Activated naive CD8-positive, alpha-beta T cell (primary cell): ENCODE results near the gene INPP1.
A peak's percentile ranks its signal among the peaks of the same experiment; 100 is the strongest.

Experiments
- H3K27ac Mint-ChIP-seq: one replicate; pipeline ENCODE4 v1.8.0; 2021; ENCODE audit warnings: mixed read lengths
- H3K27me3 Mint-ChIP-seq: one replicate; pipeline ENCODE4 v1.8.0; 2021; ENCODE audit warnings: mixed read lengths
- H3K36me3 Mint-ChIP-seq: one replicate; pipeline ENCODE4 v1.8.0; 2021; ENCODE audit warnings: mixed read lengths
- H3K4me1 Mint-ChIP-seq: one replicate; pipeline ENCODE4 v1.8.0; 2021; ENCODE audit warnings: low read depth, mixed read lengths
- H3K4me3 Mint-ChIP-seq: one replicate; pipeline ENCODE4 v1.8.0; 2021; ENCODE audit warnings: mild to moderate bottlenecking, mixed read lengths
- H3K9me3 Mint-ChIP-seq: one replicate; pipeline ENCODE4 v1.8.0; 2021; ENCODE audit warnings: low read depth, mixed read lengths

The INPP1 gene

DNA sequence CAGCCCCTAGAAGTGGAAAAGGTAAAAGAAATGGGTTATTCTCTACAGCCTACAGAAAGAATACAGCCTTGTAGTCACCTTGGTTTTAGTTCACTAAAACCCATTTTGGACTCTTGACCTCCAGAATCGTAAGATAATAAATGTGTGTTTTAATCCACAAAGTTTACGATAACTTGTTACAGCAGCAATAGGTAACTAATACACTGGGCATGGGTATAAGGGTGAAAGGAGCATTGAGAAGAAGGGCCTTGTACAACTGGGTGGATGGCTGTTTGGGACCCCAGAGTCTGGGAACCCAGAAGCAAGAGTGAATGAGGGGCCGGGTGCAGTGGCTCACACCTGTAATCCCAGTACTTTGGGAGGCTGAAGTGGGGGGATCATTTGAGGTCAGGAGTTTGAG lies 62.6 kb downstream of the INPP1 start:
- no peak overlapping the region for H3K27ac Mint-ChIP-seq
- no peaks in the 10 kb centered on the region for H3K27me3 Mint-ChIP-seq
- H3K4me3 Mint-ChIP-seq = no peak overlapping the region

DNA sequence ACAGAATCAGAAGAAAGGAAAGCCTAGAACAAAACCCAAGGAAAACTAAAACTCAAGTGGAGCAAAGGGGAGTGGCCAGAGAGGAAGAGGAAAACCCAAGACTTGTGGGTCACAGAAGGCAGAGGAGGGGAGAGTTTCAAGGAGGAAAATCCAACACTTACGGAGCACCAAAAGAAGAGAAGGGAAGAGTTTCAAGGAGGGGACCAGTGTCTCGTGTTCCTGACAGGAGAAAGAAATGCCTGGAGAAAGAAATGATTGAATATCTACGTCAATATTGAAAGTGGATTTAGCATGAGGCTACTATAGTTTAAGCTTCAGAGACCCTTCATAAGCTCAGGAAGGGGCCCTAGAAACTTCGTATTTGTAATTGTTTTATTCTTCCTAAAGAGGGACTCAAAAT lies 63.4 kb downstream of the INPP1 start:
- H3K36me3 Mint-ChIP-seq = peaks cover 1% of the 10 kb centered on the region

More for the DNA sequence above, 62.6 kb downstream of the INPP1 start:
- Mint-ChIP-seq H3K9me3 (no peaks in the 10 kb centered on the region), H3K4me1 (peaks cover 17% of the 10 kb centered on the region), H3K36me3 (no peaks in the 10 kb centered on the region)

DNA sequence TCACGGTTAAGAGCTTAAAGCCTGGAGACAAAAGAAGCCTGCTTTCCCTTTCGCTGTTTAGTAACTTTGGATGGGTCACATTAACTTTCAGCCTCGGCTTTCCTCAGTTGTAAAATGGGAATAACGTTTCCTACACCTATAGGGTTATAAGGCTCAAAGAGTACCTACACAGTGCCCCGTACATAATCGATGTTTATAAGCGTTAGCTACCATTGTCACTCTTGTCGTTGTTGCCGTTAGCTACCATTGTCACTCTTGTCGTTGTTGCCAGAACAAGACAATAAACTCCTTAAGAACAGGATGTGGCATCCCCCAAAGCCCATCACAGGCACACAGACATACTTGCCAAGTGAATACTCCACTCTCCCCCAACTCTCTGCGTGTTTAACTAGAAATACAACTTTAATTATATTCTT lies 63.9 kb downstream of the INPP1 start:
- Mint-ChIP-seq H3K27ac (no peak overlapping the region), H3K4me3 (no peak overlapping the region), H3K9me3 (no peaks in the 10 kb centered on the region), H3K27me3 (no peaks in the 10 kb centered on the region), H3K4me1 (peaks cover 29% of the 10 kb centered on the region), H3K36me3 (peaks cover 5% of the 10 kb centered on the region)

More for the DNA sequence above, 63.4 kb downstream of the INPP1 start:
- Mint-ChIP-seq H3K4me3 (no peak overlapping the region), H3K4me1 (peaks cover 25% of the 10 kb centered on the region), H3K27ac (no peak overlapping the region), H3K27me3 (no peaks in the 10 kb centered on the region), H3K9me3 (no peaks in the 10 kb centered on the region)

DNA sequence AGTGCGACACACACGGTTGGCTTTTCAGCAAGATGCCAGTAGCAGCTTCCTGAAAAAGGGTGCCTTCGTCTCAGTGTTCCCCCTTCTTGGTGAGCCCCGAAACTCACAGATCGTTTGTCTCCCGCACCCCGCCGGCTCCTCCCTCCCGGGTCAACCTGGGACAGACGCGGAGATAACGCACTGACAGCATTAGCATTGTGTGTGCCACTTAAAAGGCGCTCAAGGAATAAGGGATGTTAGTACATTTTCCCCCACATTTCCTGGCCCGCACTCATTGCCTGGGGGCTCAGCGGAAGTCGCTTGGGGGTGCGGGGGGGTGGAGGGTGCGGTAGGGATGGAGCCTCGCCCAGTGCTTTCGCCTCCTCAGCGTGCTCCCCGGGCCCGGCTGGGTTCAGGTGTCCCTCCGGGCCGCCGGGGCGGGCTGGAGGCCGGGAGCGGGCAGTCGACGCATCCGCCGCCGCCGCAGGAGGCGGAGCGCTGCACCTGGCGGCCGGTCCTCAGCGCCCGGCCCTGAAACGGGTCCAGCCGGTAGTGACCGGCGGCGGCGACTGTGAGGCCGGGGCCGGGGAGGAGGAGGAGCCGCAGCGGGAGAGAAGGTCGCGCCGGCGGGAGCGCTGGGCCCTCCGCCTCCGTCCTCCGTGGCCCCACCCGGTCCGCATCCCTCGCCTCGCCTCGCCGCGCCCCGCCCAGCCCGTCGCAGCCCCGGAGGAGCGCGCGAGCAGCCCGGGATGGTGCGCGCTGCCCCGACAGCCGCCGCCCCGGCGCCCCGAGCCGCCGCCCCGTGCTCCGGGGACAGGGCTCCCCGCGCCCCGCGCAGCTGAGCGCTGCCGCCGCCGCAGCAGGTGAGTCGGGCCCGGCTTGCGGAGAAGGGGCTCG lies 64.5 kb downstream of the INPP1 start, which contains the start of gene MFSD6:
TSS of gene MFSD6 (plus strand) at position 694 of the 876 bp plus-strand sequence. CDS start 27,675 bp downstream, outside the sequence.
- peaks cover 6% of the 10 kb centered on the region for H3K36me3 Mint-ChIP-seq
- peak within 1 kb of the TSS; percentile 93 for H3K4me3 Mint-ChIP-seq
- peak within 1 kb of the TSS; percentile 97 for H3K27ac Mint-ChIP-seq
- H3K4me1 Mint-ChIP-seq = peaks cover 36% of the 10 kb centered on the region
- H3K9me3 Mint-ChIP-seq = no peaks in the 10 kb centered on the region
- H3K27me3 Mint-ChIP-seq = no peaks in the 10 kb centered on the region

DNA sequence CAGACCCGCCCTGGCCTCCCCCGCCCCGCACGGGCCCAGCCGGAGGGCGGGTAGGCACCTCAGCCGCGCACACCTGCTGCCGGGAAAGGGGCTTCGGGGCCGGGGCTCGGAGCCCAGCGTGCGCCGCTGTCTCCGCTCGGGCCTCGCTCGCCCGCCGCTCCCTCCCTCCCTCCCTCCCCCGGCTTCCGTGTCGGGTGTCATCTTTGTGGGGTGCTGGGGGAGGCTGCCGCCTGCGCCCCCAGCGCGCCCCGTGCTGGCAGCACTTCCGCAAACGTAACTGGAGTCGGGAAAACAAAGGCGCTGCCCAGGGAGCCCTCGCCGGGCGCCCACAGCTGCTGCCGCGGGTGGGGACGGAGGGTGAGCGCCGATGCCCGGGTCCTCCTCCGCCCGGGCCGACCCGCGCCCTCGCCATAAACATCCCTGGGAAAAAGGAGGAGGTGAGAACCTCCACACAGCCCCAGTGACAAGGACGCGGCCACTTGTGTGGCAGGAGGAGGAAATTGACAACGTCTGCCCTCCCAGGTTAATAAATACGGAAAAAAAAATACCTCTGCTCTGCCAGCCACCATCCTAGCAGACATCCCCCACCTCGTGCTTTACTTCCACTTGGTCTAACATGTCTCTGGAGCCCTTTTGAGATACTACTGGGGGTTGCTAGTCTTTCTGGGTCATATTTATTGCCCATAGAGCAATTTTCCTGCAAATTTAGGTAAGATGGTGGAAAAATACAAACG lies 65.3 kb downstream of the INPP1 start:
- H3K9me3 Mint-ChIP-seq = no peaks in the 10 kb centered on the region
- H3K27ac Mint-ChIP-seq = peak overlapping the region; percentile 97
- peaks cover 44% of the 10 kb centered on the region for H3K4me1 Mint-ChIP-seq

DNA sequence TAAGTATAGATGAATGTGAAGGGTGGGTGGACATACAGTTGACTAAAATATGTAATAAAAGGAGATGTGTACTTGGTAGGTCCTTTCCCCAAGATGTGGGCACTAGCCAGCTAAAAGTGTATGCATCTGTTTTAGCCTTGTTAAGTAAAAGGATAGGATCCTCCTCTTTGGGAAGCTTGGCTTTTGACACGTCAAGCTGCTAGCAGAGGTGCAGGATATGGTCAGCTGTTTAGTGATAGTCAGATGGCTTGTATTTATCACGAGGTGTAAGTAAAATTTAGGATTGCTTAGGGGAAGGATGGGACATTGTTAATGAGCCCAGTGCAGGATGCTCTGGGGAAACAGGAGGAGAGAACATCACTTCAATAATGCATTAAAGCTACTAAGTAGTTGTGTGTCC lies 66.2 kb downstream of the INPP1 start:
- Mint-ChIP-seq H3K4me1 (peaks cover 51% of the 10 kb centered on the region), H3K9me3 (no peaks in the 10 kb centered on the region), H3K36me3 (peaks cover 8% of the 10 kb centered on the region), H3K27ac (peak overlapping the region; percentile 97), H3K27me3 (no peaks in the 10 kb centered on the region), H3K4me3 (peak overlapping the region; percentile 93)

More for the DNA sequence above, 65.3 kb downstream of the INPP1 start:
- Mint-ChIP-seq H3K36me3 (peaks cover 8% of the 10 kb centered on the region), H3K27me3 (no peaks in the 10 kb centered on the region), H3K4me3 (peak overlapping the region; percentile 93)

DNA sequence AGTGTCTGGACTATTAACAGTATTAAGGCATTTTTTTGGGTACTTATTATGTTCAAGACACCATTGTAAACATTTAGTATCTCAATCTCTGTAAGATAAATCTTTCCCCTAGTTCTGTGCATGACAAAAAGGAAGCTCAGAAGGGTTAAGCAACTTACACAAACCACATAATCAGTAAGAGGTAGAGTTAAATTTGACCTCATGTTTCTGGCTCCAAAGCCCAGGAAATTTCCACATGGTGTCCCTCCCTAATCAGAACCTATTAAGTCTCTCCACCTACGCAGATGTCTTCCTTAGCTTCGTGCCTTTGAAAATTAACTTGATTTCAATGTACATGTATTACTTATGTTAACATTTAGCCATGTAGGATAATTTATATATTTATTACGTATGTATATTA lies 66.8 kb downstream of the INPP1 start:
- Mint-ChIP-seq H3K36me3 (peaks cover 8% of the 10 kb centered on the region), H3K27me3 (no peaks in the 10 kb centered on the region), H3K4me3 (peak overlapping the region; percentile 93), H3K27ac (peak overlapping the region; percentile 97), H3K4me1 (peaks cover 56% of the 10 kb centered on the region), H3K9me3 (no peaks in the 10 kb centered on the region)

DNA sequence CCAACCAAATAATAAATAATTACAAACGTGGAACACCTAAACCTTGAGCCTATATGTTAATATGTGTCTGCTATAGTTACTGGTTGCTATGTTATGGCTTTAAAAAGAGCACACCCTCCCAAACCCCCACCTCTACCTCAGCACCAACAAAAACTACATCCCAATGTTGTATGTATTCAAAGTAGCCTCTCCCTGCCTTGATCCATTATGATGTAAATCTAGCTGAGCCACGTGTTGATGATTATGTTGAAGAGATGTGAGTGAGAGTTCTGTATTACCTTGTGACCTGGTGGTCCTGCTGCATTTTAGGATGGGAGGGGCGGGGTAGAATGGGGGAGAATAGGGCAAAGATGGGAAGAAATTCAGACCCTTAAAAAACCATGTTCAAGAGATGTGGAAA lies 69.6 kb downstream of the INPP1 start:
- H3K9me3 Mint-ChIP-seq = no peaks in the 10 kb centered on the region
- peaks cover 8% of the 10 kb centered on the region for H3K36me3 Mint-ChIP-seq
- H3K27me3 Mint-ChIP-seq = no peaks in the 10 kb centered on the region
- H3K27ac Mint-ChIP-seq = peak overlapping the region; percentile 62
- peaks cover 83% of the 10 kb centered on the region for H3K4me1 Mint-ChIP-seq
- peak overlapping the region; percentile 74 for H3K4me3 Mint-ChIP-seq

DNA sequence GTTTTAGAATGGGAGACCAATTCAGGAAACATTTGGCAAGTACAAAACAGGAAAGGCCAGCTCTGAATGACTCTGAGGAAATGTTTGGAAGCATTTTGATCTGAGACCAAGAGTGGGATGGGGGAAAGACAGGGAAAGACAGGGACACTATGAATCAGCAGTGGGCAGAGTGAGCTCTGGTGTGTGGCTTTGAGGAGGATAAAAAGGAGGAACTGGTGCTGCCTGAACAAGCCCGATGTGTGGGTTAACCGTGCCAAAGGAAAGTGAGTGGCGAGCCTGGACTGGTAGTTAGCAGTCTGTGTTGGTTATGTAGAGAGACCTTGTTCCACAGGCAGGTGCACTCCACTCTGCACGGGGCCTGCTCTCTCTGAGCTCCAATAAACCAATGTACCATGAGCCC lies 70.0 kb downstream of the INPP1 start:
- H3K27ac Mint-ChIP-seq = peak overlapping the region; percentile 62
- H3K4me3 Mint-ChIP-seq = peak overlapping the region; percentile 74
- H3K4me1 Mint-ChIP-seq = peaks cover 88% of the 10 kb centered on the region
- H3K9me3 Mint-ChIP-seq = no peaks in the 10 kb centered on the region
- H3K36me3 Mint-ChIP-seq = peaks cover 10% of the 10 kb centered on the region
- H3K27me3 Mint-ChIP-seq = no peaks in the 10 kb centered on the region

DNA sequence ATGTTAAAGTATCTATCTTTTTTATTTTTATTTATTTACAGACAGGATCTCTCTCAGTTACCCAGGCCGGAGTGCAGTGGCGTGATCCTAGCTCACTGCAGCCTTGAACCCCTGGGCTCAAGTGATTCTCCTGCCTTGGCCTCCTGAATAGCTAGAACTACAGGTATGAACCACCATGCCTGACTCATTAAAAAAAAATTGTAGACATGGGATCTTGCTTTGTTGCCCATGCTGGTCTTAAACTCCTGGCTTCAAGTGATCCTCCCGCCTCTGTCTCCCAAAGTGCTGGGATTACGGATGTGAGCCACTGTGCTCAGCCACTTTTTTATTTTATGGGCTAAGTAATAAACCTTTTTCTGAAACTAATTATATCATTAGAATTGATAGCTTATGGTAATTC lies 71.9 kb downstream of the INPP1 start:
- H3K27me3 Mint-ChIP-seq = no peaks in the 10 kb centered on the region
- peak overlapping the region; percentile 23 for H3K4me3 Mint-ChIP-seq
- H3K4me1 Mint-ChIP-seq = peaks cover 93% of the 10 kb centered on the region
- H3K36me3 Mint-ChIP-seq = peaks cover 16% of the 10 kb centered on the region
- no peaks in the 10 kb centered on the region for H3K9me3 Mint-ChIP-seq
- peak overlapping the region; percentile 89 for H3K27ac Mint-ChIP-seq

DNA sequence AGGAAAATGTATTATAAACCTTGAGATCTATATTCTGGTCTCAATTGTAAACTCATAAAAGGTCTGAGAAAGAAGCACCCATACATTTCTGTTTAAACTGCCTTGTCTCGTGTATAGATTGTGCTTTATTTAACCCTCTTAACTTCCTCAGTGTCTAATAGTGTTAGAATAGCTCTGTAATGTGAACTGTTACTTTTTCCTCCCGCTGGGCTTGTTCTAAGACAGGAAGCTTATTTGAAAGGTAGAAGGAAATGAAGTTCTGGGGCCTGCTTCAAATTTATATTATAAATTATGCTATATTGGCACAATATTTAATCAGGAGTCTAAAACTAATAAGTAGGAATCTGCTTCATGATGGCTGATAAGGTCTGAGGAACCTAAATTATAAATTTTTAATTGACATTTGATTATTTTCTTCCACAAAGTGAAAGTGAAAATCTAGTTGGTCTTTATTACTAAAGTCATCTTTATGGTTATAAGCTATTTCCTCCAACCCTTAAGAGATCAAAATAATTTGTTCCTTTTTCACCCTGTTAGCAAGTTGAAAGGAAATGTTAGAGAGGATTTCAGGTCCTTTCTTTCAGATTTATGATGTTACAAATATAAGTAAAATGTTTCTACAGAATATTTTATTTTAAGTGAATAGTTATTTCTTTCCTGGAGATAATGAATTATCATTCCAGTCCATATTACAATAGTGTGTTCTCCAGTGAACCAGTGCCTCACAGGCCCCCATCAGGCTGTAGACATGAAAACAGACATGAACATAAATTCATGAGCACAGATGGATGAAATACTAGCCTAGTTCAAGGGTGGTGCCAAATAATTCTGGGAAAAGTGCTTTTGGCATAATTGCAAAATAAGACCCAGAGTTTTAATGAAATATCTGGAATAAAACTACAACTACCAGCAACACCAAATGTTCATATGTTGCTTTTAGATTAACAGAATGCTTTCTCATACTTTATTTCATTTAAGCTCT lies 72.7 kb downstream of the INPP1 start:
- Mint-ChIP-seq H3K4me1 (peaks cover 96% of the 10 kb centered on the region), H3K4me3 (peak overlapping the region; percentile 53), H3K27me3 (no peaks in the 10 kb centered on the region), H3K27ac (peak overlapping the region; percentile 89), H3K9me3 (no peaks in the 10 kb centered on the region), H3K36me3 (peaks cover 16% of the 10 kb centered on the region)

DNA sequence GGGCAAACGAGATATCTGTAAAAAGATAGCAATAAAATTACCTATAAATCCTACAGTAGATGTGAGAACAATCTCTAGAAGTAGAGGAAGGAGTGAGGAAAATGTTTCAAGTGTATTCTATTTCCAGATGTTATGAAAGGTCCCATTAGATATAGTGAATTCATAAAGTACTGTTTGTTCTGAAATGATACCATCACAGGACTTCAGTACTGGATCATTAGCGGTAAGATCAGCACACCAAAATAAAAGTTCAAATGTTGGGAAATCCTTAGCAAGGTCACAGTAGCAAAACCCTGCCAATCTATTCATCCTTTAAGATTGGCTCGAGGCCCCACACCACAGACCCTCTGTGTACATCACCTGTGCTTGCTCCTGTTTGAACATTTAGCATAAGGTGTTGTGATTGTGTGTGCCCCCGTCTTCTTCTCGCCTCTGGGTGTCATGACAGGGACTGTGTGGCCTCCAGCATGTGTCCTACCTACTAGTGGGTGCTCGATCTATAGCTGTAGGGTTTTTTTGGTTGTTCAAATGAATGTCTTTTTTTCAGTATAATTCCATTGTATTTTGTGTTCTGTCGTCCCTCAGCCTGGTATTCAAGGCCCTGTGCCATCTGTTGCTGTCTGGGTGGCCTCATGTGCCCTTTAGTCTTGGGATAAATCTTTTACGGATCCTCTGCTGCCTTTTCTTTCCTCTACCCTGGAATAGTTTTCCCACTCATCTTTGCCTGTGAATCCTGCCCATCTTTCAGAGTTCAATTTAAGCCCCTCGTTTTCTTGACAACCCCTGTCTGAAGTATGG lies 73.9 kb downstream of the INPP1 start:
- no peak overlapping the region for H3K4me3 Mint-ChIP-seq
- H3K36me3 Mint-ChIP-seq = peaks cover 14% of the 10 kb centered on the region
- H3K27me3 Mint-ChIP-seq = no peaks in the 10 kb centered on the region
- peaks cover 96% of the 10 kb centered on the region for H3K4me1 Mint-ChIP-seq
- no peaks in the 10 kb centered on the region for H3K9me3 Mint-ChIP-seq
- peak overlapping the region; percentile 89 for H3K27ac Mint-ChIP-seq

DNA sequence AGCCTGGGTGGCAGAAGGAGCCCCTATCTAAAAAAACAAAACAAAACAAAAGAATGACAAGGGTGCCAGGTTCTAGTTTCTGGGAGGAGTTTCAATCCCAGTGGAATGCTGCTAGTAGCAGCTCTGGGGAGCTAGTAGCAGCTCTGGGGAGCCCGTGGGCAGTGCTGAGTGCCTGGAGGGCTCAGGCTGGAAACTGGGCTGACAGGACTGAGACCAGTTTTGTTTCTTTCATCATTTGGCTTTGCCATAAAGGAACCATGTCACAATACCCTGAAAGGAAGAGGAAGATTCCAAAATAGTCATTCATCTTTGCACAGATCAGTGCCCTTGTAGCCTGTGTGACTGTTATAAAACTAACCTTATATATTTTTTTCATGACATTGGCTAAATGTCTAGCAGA lies 75.3 kb downstream of the INPP1 start:
- Mint-ChIP-seq H3K27me3 (no peaks in the 10 kb centered on the region), H3K4me3 (no peak overlapping the region), H3K36me3 (peaks cover 19% of the 10 kb centered on the region), H3K4me1 (peaks cover 95% of the 10 kb centered on the region), H3K9me3 (no peaks in the 10 kb centered on the region), H3K27ac (peak overlapping the region; percentile 89)

DNA sequence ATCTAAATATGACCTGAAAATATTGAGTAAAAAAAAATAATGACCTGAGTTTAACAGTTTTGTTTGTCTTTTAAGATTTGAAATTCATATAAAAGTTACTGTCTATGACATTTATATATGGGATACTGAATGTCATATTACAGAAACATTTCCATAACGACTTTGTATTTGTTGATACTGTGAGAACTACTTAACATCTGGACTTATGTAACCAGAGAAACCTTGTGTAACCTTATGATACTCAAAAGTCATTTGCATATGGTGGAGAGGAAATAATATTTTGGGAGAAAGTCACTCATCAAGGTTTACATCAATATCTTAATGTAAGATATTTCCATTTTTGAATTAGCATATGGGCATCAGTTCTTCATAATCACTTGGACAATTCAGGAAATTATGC lies 77.4 kb downstream of the INPP1 start:
- Mint-ChIP-seq H3K36me3 (peaks cover 29% of the 10 kb centered on the region), H3K4me3 (no peak overlapping the region), H3K27ac (no peak overlapping the region), H3K4me1 (peaks cover 94% of the 10 kb centered on the region), H3K9me3 (no peaks in the 10 kb centered on the region), H3K27me3 (no peaks in the 10 kb centered on the region)
